ENCODE results near the gene SLC38A2.

Gene SLC38A2

GRCh38 chr12:46374310-46374709 is 1.7 kb upstream of the SLC38A2 start:
- no peak for DNase-seq

DNA sequence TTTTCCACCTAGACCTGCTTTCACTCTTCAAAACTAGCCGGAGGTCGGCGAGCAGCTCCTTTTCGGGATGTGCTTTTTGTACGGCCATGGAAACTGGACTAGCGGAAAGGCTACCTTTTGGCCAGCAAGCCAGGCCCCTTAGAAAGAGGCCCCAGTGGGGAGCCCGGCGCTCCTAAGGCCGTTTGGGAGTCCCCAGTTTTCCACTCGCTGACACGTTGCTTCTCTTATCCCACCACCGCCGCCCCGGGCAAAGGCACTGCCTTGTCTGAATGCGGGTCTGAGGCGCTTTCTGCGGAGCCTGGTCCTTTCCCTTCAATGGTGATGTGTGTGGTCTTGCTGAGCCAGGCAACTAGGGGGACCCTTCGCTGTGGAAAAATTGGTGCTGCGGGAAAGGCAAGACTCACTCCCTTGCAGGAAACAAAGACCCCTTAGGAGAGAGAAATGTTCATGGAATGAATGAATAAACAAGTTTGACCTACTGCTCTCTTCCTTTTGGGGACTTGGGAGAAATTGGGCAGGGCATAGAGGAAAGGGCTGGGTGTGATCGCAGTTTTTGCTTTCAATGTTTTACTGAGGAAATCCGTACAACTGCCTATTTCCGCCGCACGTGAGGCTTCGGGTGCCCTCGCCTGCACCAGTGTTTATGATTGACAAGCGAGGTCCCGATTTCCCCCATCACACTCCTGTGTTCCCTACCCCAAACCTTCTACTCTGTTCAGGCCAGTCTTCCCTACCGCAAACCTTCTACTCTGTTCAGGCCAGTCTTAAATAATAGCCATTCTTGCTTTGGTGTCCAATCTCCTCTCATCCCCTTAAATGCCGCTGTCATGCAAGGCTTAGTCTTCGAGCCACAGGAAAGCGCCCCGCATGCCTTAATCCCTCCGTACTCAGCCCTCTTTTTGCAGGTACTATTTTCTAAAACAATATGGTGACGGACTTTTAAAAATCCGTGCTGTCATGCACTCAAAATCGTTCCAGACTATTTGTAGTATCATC is 1.0 kb upstream of the SLC38A2 start:
- peak in 2 of 4 experiments; percentile 45 to 59 for DNase-seq

DNA sequence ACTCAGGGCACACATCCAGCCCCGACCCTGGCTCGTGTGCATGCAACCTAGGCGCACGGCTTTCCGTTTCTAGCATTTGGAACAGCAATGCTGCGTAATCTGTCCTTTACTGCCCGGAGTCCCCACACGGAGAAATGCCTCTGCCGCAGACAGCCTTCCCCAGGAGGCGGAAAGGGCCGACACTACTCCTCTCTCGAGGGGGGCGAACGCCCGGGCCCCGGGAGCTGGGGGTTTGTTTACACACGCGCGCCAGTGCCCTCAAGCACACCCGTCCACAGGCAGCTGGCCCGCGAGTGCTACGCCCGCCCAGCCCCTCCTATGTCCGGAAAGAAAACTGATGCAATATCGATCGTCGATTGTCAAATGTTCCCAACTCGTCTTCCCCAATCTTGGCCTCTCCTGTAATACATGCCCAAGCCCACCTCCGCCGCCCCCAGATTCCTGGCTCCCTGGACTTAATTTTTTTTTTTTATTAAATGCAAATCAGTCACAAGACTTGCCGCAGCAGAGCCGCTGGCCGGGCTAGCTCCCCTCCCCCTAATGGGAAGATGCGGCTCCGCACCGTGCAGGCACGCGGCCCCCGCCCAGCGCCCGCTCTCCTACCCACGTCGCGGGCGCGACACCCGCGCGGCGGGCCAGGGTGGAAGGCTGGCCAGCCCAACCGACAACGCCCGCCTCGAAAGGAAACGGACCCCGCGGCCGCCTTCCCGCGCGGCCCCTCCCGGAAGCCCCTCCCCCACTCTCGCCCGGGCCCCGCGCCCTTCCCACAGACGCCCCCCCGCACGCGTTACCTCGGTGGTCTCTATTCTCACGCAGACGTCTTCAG is 642 bp downstream of the SLC38A2 start:
- peak; percentile 86 to 90 (median 90) for DNase-seq

GRCh38 chr12:46370792-46371717 is 1.5 kb downstream of the SLC38A2 start:
- peak; percentile 94 to 97 (median 96) for DNase-seq

DNA sequence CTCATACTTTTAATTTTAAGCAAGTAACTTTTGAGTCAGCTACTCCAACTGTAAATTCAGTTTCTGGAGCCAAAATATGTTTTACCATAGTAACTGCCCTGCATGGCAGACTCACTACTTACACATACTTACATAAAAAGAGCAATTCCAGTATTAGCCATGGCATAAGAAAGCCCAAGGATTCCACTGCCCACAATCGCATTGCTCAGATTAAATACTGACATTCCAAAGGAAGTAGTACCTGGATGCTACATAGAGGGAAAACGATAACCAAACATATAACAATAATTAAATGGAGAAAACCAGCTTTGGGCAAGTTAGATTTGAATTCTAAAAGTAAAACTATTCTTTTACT is 2.2 kb downstream of the SLC38A2 start:
- DNase-seq, result no peak

- DNase-seq, result no peak
Observed at GRCh38 chr12:46369474-46370379, 2.8 kb downstream of the SLC38A2 start.

GRCh38 chr12:46369095-46369473 is 3.5 kb downstream of the SLC38A2 start:
- DNase-seq, result no peak

- no peak for DNase-seq
Observed at GRCh38 chr12:46368684-46369083, 3.9 kb downstream of the SLC38A2 start.

- no peak for DNase-seq
Observed at GRCh38 chr12:46368138-46368537, 4.4 kb downstream of the SLC38A2 start.

DNA sequence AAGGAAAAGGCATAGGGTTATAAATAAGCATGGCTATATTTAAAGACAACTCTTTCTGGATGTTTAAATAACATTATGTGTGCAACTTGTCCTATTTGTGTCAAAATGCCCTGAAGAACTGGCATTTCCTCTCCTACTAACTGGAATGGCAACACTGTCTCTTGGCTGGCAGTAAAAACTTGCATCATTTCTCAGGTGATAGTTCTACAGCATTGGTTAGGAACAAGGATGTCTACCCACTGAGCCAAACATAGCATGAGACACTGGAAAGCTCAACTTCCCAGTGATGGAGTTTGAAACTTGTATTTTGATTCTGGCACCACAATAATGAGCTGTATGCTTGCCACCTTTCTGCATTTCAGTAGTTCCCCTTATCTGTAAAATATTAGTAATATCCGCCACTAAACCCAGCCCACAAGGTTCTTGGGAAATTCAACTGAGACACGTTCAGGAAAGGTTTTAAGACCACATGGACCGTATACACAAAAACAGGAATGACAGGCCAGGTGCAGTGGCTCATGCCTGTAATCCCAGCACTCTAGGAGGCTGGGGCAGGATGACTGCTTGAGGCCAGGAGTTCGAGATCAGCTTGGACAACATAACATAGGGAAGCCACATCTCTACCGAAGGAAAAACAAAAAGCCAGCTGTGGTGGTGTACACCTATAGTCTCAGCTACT is 5.1 kb downstream of the SLC38A2 start:
- peak in 1 of 4 experiments; percentile 33 for DNase-seq

DNA sequence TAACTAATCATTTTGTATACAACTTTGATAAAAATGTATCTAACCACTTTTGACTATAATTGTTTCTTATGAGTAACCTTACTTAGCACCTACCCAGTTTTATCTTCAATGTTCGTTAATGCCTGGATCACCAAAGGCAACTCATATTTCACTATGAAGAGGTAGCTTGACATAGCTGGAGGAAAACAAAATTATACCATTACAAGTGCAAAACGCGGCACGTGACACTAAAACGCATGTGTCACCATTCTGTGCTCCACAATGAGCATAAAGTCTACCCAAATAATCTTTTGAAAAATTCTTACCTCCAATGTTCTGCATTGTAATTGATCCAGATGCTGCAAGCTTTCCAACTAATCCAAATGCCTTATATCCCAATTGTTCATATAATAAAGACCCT is 5.8 kb downstream of the SLC38A2 start:
- no peak for DNase-seq

GRCh38 chr12:46365951-46366379 is 6.6 kb downstream of the SLC38A2 start:
- no peak for DNase-seq

DNA sequence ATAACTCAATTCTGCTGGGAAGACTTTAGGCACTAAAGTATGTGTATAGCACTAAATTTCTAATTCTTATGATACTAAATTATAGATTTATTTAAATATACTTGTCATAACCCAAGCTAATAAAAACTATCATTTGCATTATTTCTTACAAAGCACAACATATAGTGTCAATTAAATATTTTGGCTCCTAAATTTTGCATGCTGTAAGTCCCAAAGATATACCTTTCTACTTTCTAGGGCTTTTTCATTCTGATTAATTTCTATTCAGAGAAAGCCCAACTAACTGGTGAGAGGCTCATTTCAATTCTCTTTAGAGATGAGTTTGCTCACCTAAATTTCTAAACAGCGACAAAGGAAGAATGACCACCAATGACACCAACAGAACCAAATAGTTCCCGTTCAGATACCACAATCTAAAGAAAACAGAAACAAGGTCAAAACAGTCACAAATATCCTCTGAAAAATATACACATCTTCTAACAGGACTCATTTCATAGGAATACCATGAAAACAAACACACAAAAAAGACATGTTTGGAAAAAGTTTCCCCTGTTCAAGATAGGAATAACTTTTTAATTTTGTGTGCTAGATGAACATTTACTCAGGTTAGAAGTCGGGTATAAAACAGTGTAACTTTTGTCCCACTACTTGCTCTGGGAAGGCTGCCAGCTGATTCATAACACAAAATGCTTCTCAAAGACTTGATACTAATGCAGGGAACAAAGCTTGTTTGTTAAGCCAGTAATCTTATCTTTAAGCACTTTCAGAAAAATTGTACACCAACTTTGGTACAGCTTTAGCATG is 7.6 kb downstream of the SLC38A2 start:
- DNase-seq, result no peak

DNA sequence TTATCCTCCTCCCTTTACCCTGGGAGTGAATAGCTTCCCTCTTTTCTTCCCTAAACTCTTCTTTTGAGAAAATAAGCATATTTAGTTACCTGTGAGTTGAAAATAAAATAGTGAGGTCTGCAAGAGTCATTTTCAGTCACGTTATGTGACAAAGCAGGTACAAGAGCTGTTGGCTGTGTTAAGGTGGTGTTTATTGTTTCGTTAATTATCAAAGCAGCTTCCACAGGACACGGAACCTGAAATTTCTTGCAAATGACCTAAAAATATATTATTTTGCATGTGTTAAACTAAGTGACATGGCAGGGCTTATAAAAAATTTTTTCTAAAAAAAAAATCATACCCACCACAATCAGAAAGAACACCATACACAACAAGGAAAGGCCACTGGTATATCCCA is 8.3 kb downstream of the SLC38A2 start:
- DNase-seq, result no peak

- no peak for DNase-seq
Observed at GRCh38 chr12:46363582-46364299, 8.8 kb downstream of the SLC38A2 start.

DNA sequence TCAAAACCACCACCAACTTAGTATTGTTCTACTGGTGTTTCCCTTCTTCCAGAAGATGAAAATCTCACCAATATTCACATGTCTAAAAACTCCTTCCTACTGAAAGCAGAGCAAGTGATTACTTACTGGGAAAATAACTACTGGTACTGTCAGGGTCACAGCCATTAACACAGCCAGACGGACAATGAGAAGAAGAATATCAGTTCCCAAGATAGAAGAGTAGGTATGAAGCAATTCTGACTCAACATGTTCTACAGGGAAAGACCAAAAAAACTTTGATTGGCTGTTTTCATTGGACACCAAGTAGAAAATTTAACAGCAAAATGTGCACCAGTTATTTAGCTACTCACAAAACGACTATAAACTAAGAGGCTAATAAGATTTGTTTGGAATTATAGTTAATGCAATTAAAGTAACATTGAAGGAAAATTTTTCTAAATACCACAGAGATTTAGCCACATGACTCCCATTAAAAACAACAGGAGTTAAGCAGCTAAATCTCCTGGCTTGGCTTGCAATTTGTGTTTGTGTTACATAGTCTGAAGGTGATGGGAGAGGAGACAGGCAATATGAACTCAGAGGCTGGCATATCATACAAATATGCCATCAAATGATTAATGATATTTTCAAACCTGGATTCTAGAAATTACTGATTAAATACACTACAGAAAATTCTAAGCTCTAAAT is 9.5 kb downstream of the SLC38A2 start:
- no peak for DNase-seq

GRCh38 chr12:46361667-46362034 is 10.9 kb downstream of the SLC38A2 start:
- no peak for DNase-seq

DNA sequence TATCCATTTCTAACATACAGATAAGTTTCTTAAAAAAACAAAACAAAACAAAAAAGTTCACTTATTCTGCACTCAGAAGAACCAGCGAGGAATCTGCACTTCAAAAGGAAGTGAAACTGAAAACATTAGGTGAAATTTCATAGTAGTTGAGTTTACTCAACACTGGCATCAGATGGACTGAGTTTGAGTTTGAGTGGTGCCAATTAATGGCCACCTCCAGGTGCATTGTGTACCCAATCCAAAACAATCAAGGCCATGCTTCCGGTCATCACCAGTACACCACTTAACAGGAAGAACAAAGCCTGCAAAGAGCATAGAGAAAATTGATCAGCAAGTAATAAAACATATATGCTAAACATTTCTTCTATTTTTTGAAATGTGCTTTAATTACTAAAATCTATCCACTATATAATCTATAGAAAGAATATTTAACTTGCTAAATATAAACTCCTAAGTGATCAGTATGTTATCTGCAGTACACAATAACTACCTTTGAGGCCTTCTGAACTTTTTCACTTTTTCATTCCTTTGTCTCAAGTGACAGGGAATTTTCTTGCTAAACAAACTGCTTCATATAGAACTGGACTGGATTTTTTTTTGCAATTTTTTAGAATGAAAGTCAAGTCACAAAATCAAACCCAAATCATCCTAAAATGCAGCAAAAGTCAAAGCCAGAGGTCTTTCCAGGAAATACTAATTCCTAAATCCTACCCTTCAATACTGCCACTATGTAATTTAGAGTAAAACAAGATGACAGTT is 11.5 kb downstream of the SLC38A2 start:
- peak in 3 of 4 experiments; percentile 12 to 55 (median 37) for DNase-seq
